NCI-H1092 (cell line): Measurements from ENCODE around the gene CST4.
A peak's percentile ranks its signal among the peaks of the same experiment; 100 is the strongest.
"Not testable (repeated sequence)": the region's sequence is repeated elsewhere in the genome, so short reads cannot be mapped to it uniquely, and the experiment has no call there.

Source experiments
- DNase-seq: peaks from one replicate; lab custom pipeline; 2025; lab: John Stamatoyannopoulos, UW

CST4 gene

DNA sequence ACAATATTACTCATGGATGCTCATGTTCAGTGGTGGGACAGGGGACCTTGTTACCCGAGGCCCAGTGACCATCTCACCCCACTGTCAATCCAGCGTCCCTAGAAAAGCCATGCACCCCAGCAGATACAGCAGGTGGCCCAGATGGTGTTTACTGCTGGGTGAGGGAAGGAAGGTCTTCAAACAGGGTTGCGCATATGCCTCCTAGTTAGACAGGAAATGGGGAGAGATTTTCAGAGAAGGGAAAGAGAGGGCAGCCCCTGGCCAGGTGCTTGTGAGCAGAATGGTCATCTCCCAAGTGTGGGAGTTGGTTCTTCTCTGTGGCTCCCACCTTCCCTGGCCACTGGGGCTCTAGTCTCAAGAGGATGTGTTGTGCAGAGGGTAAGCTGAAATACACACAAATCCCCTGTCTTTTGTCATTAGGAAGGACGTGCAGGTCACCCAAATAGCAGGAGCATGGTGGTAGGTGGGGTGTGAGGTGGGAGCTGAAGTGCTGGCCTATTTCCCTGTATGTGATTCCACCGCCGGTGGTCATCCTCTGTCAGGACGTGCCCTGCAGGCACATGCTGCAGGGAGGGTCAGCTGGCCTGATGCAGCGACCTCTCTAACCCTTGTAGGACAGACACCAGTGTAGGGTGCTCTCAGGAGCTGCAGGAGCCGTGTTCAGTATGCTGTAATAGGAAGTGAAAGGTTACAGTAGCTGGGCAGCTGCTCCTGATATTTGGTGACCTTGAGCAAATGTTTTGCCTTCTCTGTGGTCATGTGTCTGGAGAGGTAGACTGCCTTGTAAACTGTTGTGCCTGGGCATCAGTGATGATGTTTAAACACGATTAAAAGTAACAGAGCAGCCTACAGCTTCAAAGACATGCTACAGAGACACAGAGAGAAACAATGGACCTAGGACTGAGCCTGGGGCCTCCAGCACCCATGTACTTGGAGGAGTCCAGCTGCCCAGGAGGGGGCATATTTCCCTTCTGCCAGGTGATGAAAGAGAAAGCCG, 47.9 kb downstream of the CST4 start:
- no peak for DNase-seq

DNA sequence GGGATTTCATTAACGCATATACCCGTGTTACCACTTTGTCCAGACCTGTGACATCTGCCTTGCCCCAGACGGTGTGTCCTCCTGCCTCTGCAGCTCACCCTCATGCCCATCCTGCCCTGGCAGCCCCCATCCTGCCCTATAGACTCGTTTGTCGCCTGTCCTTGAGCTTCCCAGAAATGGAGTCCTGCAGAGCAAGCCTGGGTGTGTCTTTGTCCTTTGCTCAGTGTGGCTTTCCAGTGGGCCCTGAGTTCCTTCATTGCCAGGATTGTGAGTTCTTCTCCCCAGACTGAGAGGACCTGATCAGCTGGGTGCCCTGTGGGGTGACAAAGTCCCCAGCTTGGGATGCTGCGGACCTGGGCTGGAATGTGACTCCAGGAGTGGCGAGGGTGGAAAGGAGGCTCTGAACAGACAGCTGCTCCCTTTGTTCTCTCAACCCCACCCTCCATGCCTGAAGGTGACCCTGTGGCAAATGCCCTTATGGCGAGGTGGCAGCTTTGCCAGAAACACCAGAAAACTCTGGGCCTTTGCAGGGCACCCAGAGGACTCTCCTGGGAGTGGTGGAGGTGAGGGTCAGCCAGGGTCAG, 48.7 kb downstream of the CST4 start:
- DNase-seq, result no peak

DNA sequence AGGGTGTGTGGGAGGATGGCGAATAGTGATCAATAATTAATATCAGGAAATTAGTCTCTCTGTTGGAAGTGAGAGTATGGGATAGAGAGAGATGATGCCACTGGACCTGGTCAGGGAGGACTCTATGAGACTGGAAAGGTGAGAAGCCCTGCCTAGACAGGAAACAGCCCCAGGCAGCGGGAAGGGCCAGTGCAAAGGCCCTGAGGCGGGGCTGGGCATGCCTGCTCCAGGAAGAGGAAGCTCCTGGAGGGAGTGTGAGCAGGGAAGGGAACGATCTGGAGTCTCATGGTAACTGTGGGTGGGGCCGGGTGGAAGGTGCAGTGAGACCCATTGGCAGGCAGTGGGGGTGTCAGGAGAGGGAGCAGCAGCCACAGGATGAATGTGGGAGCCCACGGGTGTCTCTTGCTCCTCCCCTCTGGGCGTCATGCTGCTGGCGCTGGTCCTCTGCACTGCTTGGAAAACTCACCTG, 49.3 kb downstream of the CST4 start:
- no peak for DNase-seq

GRCh38 chr20:23638309-23638708, 50.5 kb downstream of the CST4 start:
- DNase-seq, result no peak

- peak; percentile 72 for DNase-seq
These were observed 51.3 kb downstream of the CST4 start, which contains the start of gene CST3 for GRCh38 chr20:23637282-23638221. TSS of gene CST3 (minus strand) at chr20:23637955. CDS start at chr20:23637862, 93 bp downstream.

DNA sequence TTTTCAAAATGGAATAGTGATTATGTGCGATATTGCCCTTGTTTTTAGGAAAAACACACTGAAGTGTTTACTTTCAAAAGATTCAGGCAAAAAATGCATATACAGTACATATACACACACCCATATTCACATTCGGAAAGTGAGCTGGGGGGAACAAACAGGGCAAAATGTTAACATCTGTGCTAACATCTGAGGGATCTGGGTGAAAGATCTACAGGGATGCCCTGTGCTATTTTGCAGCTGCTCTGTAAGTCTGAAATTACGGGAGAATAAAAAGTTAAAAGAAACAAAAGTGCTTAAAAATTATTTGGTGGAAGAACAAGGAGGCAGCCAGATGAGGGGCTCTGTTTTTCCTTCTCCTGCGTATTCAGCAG, 51.9 kb downstream of the CST4 start:
- DNase-seq, result no peak

- no peak for DNase-seq
These were observed 52.5 kb downstream of the CST4 start for GRCh38 chr20:23636182-23636907.

- DNase-seq, result not testable (repeated sequence)
These were observed 53.1 kb downstream of the CST4 start for GRCh38 chr20:23635768-23636090.
